HCEC 1CT (cell line): Measurements from ENCODE around the gene COX6A1.
"Not testable (repeated sequence)": the region's sequence is repeated elsewhere in the genome, so short reads cannot be mapped to it uniquely, and the experiment has no call there.

Experiments
- DNase-seq: peaks from one replicate; pipeline ENCODE4 v3.0.0-alpha.2; 2017

Gene COX6A1

DNA sequence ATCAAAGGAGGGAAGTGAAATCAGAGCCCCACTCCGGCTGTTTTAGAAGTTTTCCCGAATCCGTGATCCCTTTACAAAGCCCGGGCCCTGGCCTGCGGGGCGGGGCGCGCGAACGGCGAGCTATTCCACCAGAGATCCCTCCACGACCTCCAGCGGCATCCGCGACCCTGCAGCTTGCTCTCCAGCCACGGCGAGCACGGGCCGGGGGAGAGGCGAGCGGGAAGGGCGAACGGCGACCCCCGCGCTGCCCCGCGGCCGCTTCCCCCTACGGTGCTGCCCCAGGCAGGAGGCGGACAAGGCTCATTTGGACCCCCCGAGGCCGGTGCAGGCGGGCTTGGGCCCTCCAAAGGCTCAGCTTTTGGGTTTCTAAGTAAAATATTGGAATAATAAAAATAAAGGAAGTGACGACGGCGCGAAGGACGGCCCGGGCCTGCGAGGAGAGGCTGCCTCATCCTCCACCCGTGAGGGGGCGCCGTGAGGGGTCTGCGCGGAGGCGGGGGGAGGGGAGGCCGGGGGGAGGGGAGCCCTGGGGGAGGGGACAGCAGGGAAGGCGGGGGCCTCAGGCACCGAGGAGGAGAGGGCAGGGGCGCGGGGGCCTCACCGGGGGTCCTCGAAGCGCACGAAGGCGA, 31.0 kb downstream of the COX6A1 start:
- peak; percentile 17 for DNase-seq

DNA sequence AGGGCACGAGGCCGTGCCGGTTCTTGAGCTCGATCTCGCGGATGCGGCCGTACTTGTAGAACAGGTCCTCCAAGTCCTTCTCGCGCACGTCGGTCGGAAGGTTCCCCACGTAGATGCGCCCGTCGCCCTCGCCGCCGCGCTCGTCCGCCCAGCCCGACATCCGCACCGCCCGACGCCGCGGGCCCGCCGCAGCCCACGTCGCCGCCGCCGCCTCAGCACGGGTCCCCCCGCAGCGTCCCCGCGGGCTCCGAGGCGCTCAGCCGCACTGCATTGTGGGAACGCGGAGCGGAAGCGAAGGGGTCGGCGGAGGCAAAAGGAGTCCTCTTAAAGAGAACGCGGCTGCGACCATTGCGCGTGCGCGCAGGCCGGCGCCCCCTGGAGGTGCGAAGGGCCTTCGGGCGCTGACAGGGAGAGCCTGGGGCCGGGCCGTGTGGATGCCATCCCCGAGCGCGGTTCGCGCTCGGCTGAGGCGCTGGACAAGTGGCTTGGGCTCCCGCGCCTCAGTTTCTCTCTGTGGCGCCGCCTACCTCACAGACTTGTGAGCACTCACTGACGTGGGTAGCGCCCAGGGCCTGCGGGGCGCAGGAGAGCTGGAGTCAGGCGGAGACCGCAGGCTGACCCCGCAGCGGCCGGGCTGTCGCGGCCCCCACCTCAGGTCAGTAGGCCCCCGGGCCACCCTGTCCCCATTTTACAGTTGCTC, 31.7 kb downstream of the COX6A1 start, which contains the start of gene SRSF9:
Gene SRSF9, minus strand, starts transcription at position 299 of the 700 bp plus-strand sequence. Its CDS starts 139 bp downstream, at position 160.
- DNase-seq = peak; percentile 97

GRCh38 chr12:120470150-120470784, 32.4 kb downstream of the COX6A1 start:
- no peak for DNase-seq

DNA sequence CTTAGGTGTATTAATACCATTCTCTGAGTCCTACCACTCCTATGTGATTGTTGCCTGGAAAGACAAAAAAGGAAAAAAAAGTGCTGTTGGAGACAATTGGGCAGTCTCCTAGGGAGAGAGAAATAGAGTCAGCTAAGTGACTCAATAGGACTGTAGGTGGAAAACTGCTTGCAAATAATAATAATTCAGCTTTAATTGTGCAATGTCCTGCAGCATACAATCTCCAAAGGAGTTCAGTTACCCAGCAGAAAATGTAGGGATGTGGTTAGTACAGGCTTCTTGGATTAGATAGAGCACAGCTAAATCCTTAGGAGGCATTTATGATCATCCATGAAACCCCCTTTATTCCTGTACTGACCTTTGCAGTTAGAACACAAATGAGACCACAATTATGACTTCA, 34.6 kb downstream of the COX6A1 start:
- DNase-seq = no peak

DNA sequence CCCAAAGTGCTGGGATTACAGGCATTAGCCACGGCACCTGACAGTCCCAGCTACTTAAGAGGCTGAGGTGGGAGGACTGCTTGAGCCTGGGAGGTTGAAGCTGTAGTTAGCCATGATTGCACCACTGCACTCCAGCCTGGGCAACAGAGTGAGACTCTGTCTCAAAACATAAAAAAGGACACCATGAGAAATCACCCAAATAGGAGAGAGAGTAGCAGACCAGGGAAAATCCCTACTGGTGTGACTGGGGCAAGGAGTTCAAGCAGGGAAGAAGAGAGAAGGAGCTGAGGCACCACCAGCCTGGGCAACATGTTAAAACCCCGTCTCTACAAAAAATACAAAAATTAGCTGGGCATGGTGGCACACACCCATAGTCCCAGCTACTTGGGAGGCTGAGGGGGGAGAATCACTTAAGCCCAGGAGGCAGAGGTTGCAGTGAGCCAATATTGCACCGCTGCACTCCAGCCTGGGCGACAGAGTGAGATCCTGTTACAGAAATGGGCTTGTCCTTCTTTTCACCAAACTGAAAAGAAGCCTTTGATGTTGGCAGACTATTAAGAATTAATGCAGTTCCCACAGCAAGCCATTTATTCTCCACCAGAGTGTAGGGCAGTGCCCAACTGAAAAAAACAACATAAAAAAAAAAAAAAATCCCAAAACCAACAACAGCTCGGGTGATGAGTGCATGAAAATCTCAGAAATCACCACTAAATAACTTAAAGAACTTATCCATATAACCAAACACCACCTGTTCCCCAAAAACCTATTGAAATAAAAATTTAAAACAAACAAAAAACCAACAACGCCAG, 36.1 kb downstream of the COX6A1 start:
- DNase-seq = no peak

DNA sequence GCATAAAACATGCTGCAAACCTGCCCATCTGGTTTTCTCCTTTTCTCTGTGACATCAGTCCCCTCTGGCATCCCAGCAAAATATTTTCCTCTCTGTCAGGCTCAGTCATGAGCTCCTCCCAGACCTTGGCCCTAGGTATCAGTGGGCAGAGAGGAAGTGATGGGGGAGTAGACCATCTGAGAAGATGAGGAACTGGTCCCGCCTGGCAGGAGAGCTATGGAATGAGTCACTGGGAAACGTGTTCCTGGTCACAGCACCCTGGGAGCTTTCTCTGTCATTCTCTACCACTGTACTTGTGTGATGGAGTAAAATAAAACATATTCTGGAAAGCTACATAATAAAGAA, 36.7 kb downstream of the COX6A1 start:
- peak; percentile 65 for DNase-seq

- no peak for DNase-seq
Observed at GRCh38 chr12:120475643-120476042, 37.7 kb downstream of the COX6A1 start.

GRCh38 chr12:120479458-120479857, 41.5 kb downstream of the COX6A1 start:
- DNase-seq = no peak

GRCh38 chr12:120480211-120480610, 42.3 kb downstream of the COX6A1 start:
- no peak for DNase-seq

DNA sequence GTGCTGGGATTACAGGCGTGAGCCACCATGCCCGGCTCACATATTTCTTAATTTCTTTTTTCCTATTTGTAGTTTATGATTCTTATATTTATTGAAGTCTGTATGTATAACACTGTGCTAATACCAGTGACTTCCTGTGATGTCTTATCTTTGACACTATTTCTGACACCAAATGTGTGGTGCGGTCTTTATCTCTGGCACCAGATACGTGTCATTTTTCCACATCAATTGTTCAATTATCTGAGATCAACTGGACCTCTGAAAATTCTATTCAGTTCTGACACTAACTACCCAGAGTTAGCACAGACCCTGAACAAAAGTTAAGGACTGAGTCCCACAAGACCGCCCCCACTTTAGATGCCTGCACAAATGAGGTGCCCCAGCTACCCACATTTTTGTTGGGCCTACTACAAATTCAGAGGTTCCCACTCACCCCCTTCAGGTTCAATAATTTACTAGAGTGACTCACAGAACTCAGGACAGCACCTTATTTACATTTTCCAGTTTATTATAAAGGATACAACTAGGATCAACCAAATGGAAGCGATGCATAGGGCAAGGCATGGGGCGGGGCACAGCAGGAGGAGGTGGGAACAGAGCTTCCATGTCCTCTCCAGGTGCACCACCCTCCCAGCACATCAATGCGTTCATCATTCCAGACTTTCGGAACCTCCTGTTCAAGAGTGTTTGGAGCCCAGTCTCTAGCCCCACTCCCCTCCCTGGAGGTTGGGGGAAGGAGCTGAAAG, 43.3 kb downstream of the COX6A1 start:
- no peak for DNase-seq

GRCh38 chr12:120483621-120484020, 45.7 kb downstream of the COX6A1 start:
- no peak for DNase-seq

DNA sequence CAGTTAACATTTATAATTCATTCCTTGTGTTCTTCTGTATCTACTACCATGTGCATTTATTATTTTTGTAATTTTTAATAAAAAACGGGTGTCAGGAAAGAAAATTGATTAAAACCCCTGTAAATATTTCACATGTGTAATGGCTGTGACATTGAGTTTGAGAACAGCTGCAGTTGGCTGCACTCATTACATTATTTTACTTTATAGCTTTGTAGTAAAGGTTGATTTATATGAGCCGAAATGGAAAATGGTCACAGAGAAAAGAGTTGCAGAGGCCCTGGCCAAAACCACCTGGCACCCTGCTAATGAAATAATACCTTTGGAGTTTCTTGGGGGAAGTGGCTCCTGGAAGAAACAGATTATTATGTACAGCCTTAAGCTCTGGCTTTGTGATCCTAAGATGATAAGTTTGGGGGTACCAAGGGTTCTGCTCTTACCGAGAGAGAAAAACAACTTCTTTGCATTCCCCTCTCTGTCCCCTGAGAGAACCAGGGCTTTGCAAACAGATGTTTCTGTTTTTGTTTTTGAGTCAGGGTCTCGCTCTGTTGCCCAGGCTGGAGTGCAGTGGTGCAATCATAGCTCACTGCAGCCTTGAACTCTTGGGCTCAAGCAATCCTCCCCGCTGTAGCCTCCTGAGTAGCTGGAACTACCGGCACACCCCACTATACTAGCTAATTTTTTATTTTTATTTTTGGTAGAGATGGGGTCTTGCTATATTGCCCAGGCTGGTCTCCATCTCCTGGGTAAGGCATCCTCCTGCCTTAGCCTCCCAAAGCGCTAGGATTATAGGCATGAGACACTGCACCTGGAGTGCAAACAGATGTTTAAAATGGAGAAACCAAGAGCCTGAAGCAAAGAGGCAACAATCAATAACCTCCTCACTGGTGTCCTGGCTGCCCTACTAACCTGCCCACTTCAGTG, 48.3 kb downstream of the COX6A1 start:
- no peak for DNase-seq

DNA sequence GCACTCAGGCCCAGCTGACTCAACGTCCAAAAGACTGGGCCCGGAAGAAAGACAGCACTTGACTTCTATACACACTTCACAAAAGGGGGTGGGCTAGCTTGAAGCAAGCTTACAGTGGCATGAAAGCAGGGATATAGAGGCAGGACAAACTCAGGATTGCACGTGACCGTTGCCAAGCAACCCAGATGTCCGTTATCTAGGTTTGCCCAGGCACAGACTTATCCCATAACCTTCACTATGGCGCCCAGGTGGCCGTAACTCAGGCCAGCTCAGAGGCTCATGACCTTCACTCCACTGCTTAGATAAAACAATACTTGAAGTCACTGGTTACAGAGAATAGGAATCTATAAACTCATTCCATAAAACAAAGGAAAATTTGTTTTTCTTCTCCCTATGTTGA, 49.6 kb downstream of the COX6A1 start:
- not testable (repeated sequence) for DNase-seq

DNA sequence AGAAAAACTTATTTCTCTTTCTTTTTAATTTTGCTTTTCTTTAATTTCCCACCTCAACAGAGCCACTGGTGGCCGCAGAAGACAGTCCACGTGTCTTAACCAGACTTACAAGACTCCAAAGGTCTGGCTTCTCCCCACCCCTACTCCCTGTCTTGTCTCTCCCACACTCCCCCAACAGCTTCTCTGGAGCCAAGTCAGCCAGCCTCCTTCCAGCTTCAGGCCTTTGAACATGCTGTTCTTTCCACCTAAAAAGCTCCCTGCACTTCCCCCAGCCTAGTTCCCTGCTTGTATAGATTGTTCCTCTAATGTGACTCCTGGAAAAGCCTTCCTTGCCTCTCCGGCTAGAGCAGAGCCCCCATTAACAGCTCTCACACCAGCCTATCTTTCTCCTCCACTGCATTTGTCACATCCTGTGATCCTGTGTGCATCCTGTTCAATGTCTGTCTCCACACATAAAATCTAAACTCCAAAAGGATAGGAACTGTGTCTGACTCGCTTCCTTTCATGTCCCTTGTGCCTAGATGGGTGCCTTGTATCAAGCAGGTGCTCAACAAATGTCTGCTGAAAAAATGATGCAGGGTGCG, 50.2 kb downstream of the COX6A1 start:
- no peak for DNase-seq

DNA sequence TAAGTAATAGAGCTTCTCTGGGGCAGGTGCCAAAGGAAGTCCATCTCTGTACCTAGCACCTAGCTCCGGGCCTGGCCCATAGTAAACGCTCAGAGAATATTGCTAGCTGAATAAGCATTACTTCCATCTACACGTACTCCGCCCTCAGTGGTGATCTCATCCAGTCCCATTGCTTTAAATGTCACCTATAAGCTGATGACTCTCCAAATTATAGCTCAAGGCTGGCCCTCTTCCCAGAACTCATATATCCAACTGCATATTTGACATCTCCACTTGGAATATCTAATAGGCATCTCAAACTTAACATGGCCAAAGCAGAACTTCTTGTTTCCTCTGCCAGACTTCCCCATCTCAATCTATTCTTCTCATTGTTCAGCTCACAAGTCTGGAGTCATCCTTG, 51.1 kb downstream of the COX6A1 start:
- no peak for DNase-seq

DNA sequence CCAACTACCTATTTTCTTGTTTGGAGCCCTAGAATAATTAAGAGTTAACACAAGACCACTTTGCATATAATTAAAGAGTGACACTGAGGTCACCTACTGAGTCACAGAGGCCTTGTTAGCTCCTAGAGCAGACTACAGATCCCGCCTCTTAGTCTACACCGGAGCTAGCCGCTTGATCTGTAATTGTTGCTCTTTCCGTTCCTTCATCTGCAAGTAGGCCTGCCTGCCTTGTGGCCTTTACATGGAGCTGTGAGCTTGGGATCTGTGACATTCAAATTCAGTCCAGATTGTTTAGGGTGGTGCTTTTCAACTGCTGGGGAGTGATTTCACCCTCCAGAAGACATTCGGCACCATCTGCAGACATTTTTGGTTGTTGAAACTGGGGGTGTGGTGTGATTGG, 52.4 kb downstream of the COX6A1 start:
- no peak for DNase-seq
